ENCODE results near the gene DYNC1LI1.
"Not testable (repeated sequence)": the region's sequence is repeated elsewhere in the genome, so short reads cannot be mapped to it uniquely, and the experiment has no call there.

Gene DYNC1LI1

GRCh38 chr3:32591186-32591585 lies 20.5 kb upstream of the DYNC1LI1 start:
- H3K4me3 ChIP-seq (ENCODE audit: low read depth, low read length) = no peak overlapping the region
- in situ Hi-C loops (cut with HindIII; ENCODE audit: low sequenced_read_pairs) = no loop called here
- TF ChIP-seq CTCF (IDR thresholded peaks at IDR 0.05; ENCODE audit: low read depth, low read length) = no peak
- no peak for DNase-seq (ENCODE audit: low read depth, low spot score)

GRCh38 chr3:32586356-32586755 lies 15.7 kb upstream of the DYNC1LI1 start:
- in situ Hi-C loops (cut with HindIII; ENCODE audit: low sequenced_read_pairs) = no loop called here
- DNase-seq (ENCODE audit: low read depth, low spot score) = no peak
- H3K4me3 ChIP-seq (ENCODE audit: low read depth, low read length) = no peak overlapping the region
- no peak for TF ChIP-seq CTCF (IDR thresholded peaks at IDR 0.05; ENCODE audit: low read depth, low read length)

DNA sequence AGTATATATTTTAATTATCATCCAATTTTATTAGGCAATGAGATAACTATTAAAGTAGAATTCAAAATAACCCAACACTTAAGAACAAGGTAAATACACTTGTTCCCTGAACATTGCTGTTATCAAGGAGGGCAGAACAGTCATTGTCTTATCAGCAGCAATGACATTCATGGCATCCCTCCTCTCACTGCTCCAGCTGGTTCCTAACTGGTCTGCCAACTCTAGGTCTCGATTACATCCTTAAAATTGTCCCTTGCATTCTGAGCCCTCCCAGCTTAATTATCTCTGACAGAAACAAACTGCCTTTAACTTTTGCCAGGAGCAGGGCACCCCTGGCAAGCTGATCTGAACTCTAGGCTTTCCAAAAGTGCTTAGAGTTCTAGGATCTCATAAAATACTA lies 14.0 kb upstream of the DYNC1LI1 start:
- no peak for DNase-seq (ENCODE audit: low read depth, low spot score)
- in situ Hi-C loops (cut with HindIII; ENCODE audit: low sequenced_read_pairs) = no loop called here
- H3K4me3 ChIP-seq (ENCODE audit: low read depth, low read length) = no peak overlapping the region
- no peak for TF ChIP-seq CTCF (IDR thresholded peaks at IDR 0.05; ENCODE audit: low read depth, low read length)

DNA sequence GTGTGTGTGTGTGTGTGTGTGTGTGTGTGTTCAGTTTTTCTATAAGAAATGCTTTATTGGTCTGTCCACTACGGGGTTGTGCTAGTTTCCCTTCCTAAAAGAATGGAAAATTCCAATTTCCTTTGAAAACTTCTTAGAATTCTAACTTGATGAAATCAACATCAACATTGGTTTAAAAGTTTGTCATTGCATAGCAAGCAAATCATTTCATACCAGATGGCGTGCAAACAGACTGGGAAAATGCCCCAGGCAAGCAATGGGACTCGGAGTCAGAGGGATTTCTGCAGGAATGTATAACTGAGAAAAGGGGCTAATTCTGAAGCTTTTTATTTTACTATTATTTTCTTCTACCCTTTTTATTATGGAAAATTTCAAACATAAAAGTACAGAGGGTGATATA lies 13.1 kb upstream of the DYNC1LI1 start:
- in situ Hi-C loops (cut with HindIII; ENCODE audit: low sequenced_read_pairs) = no loop called here
- no peak overlapping the region for H3K4me3 ChIP-seq (ENCODE audit: low read depth, low read length)
- no peak for TF ChIP-seq CTCF (IDR thresholded peaks at IDR 0.05; ENCODE audit: low read depth, low read length)
- DNase-seq (ENCODE audit: low read depth, low spot score) = no peak

DNA sequence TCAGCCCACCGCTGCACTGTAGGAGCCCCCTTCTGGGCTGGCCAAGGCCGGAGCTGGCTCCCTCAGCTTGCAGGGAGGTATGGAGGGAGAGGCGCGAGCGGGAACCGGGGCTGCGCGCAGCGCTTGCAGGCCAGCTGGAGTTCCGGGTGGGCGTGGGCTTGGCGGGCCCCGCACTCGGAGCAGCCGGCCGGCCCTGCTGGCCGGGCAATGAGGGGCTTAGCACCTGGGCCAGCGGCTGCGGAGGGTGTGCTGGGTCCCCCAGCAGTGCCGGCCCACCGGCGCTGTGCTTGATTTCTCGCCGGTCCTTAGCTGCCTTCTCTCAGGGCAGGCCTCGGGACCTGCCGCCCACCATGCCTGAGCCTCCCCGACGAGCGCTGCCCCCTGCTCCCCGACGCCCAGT lies 8.0 kb upstream of the DYNC1LI1 start:
- in situ Hi-C loops (cut with HindIII; ENCODE audit: low sequenced_read_pairs); DNase-seq (ENCODE audit: low read depth, low spot score); H3K4me3 ChIP-seq (ENCODE audit: low read depth, low read length): not testable (repeated sequence)

DNA sequence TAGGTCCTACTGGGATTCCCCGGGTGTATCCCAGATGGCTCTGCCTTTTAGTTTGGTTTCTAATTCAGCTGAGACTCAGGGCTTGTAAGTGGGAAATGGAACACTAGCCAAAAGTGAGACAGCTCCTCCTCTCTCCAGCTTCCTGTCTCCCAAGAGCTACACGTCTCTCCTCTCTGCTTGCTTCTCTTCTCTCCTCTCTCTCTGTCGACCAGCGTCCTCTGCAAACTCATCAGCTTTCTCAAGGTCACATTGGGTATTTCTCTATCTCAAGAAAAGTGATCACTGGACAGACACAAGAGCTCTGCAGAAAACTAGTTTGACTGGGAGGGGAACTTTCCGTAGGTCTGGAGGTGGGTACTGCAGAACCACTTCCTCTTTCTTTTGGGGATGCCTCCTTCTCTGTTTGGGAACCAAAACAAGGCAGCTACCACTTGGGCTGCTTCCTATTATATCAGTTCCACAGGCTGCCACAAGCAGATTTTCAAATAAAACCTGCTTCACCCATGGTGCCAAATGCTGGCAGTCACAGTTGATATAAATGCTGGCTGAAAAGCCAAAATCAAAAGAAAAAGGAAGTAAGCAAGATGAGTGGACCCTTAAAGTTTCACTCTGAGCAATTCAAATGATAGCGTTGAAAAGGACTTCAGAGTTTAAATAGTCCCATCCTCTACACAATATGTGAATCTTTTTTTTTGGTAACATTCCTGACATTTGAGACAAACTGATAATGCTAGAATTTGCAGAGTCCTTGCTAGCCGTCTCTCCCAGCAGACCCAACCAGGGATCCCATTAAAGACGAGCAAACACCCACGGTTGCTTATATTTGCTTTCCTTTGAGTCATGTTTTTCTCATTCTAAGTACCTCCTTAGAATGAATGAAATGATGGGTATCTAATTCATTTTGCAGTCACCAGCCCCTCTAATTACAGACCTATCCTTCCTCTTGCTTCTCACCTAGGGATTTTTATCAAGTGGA lies 7.2 kb upstream of the DYNC1LI1 start:
- no peak for TF ChIP-seq CTCF (IDR thresholded peaks at IDR 0.05; ENCODE audit: low read depth, low read length)
- no peak overlapping the region for H3K4me3 ChIP-seq (ENCODE audit: low read depth, low read length)
- DNase-seq (ENCODE audit: low read depth, low spot score) = peak; percentile 7
- in situ Hi-C loops (cut with HindIII; ENCODE audit: low sequenced_read_pairs) = no loop called here

GRCh38 chr3:32577174-32577573 lies 6.5 kb upstream of the DYNC1LI1 start:
- in situ Hi-C loops (cut with HindIII; ENCODE audit: low sequenced_read_pairs) = no loop called here
- no peak overlapping the region for H3K4me3 ChIP-seq (ENCODE audit: low read depth, low read length)

More at GRCh38 chr3:32577174-32577573, 6.5 kb upstream of the DYNC1LI1 start:
- DNase-seq (ENCODE audit: low read depth, low spot score) = no peak
- TF ChIP-seq CTCF (IDR thresholded peaks at IDR 0.05; ENCODE audit: low read depth, low read length) = no peak

Measured in astrocyte of the spinal cord (primary cell).